Mesodermal cell (in vitro differentiated cells): Measurements from ENCODE around the gene NEURL1B.

Source experiments
- H3K27ac ChIP-seq: 2 replicates; pipeline ENCODE4 v1.7.0; 2013; ENCODE audit warnings: mild to moderate bottlenecking, low read depth, low read length, moderate library complexity; ENCODE audit not compliant: severe bottlenecking
- H3K36me3 ChIP-seq: 2 replicates; pipeline ENCODE4 v1.7.1; 2013; ENCODE audit warnings: mild to moderate bottlenecking, low read length, moderate library complexity; ENCODE audit not compliant: control insufficient read depth, insufficient read depth
- H3K4me1 ChIP-seq: one replicate; pipeline ENCODE4 v1.7.1; 2013; ENCODE audit warnings: mild to moderate bottlenecking, low read length; ENCODE audit not compliant: insufficient read depth, control insufficient read depth, poor library complexity, severe bottlenecking
- H3K4me3 ChIP-seq: 2 replicates; pipeline ENCODE4 v1.7.0; 2013; ENCODE audit warnings: low read length, control low read depth, mild to moderate bottlenecking; ENCODE audit not compliant: insufficient read depth, poor library complexity, severe bottlenecking; ENCODE audit errors: extremely low read depth
- H3K9me3 ChIP-seq: 2 replicates; pipeline ENCODE4 v1.7.1; 2013; ENCODE audit warnings: mild to moderate bottlenecking, low read length, moderate library complexity; ENCODE audit not compliant: control insufficient read depth
- WGBS, 2 experiments: methylation state at CpG; one replicate each; pipeline ENCODE4 v1.1.5; 2013; ENCODE audit warnings: missing lambda C conversion rate in 2 of 2; ENCODE audit not compliant: insufficient coverage in 2 of 2; 5-methylcytosine and 5-hydroxymethylcytosine counted together

Gene NEURL1B

DNA sequence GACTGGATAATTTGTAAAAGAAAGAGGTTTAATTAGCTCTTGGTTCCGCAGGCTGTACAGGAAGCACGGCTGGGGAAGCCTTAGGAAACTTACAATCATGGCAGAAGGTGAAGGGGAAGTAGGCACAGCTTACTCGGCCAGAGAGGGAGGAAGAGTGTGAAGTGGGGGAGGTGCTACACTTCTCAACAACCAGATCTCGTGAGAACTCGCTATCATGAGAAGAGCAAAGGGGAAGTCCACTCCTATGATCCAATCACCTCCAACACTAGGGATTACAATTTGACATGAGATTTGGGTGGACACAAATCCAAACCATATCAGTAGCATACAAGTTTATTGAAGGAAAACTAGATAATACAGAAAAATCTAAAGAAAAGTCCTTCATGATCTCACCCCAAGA lies 39.9 kb downstream of the NEURL1B start:
- no peak overlapping the region for H3K27ac ChIP-seq
- no peaks in the 10 kb centered on the region for H3K9me3 ChIP-seq
- no peaks in the 10 kb centered on the region for H3K4me1 ChIP-seq
- no peak overlapping the region for H3K4me3 ChIP-seq
- WGBS, 2 experiments: 61 to 73% methylated on average over 3 of the region's 5 CpGs
- H3K36me3 ChIP-seq: peaks cover 37% of the 10 kb centered on the region

DNA sequence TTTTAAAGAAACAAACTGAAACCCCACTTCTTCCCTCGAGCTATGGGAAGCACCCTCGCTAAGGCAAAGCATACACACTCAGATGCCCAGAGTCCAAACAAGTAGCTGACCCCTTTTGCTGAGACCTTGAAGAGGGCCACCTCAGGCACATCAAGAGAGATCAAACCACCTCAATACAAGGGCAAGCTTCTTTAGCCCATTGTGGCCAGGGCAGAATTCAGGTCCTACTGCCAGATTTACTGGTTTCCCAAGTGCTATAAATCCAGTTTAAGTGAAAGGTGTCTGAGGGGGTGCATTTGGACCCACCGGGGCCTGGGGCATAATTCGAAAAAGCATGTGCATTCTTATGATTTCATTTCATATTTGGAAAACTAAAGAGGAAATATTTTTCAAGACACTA lies 40.4 kb downstream of the NEURL1B start:
- H3K36me3 ChIP-seq: peaks cover 33% of the 10 kb centered on the region
- 91 to 100% methylated on average over 2 to 4 of the region's 4 CpGs for WGBS, 2 experiments
- no peak overlapping the region for H3K4me3 ChIP-seq
- no peak overlapping the region for H3K27ac ChIP-seq
- H3K4me1 ChIP-seq: no peaks in the 10 kb centered on the region
- no peaks in the 10 kb centered on the region for H3K9me3 ChIP-seq

DNA sequence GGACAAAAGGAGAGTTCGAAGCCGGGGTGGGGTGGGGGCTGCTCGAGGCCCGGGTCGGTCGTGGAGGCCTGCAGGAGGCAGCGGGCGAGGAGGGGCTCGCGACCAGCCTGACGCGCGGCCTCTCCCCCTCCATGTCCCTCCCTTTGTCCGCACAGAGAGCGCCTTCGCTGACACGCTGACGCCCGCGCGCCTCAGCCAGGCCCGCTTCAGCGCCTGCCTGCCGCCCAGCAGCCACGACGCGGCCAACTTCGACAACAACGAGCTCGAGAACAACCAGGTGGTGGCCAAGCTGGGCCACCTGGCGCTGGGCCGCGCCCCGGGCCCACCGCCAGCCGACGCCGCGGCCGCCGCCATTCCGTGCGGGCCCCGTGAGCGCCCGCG lies 42.2 kb downstream of the NEURL1B start:
- Histone ChIP-seq H3K9me3 (no peaks in the 10 kb centered on the region), H3K27ac (no peak overlapping the region), H3K36me3 (peaks cover 26% of the 10 kb centered on the region), H3K4me3 (no peak overlapping the region), H3K4me1 (peaks cover 9% of the 10 kb centered on the region)
- WGBS, 2 experiments: 60 to 80% methylated on average over 35 to 47 of the region's 47 CpGs

DNA sequence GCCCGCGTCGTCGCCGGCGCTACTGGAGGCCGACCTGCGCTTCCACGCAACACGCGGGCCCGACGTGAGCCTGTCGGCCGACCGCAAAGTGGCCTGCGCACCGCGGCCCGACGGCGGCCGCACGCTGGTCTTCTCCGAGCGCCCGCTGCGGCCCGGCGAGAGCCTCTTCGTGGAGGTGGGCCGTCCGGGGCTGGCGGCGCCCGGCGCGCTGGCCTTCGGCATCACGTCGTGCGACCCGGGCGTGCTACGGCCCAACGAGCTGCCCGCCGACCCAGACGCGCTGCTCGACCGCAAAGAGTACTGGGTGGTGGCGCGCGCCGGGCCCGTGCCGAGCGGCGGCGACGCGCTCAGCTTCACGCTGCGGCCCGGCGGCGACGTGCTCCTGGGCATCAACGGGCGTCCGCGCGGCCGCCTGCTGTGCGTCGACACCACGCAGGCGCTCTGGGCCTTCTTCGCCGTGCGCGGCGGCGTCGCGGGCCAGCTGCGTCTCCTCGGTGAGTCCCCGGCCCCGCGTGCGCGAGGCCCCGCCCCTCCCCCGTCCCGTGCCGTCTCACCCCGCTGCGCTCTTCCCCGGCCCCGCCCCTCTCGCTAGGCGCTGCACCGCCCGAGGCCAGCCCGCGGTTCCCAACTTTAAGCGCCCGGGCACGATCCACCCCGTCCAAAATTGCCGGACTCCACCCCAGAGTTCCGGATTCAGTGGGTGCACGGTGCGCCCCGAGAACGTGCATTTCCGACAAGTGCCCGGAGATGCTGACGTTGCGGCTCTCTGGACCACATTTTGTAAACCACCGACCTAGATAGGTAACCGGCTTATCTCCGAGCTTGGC lies 42.8 kb downstream of the NEURL1B start:
- H3K9me3 ChIP-seq: no peaks in the 10 kb centered on the region
- H3K27ac ChIP-seq: no peak overlapping the region
- WGBS, 2 experiments: 50 to 59% methylated on average over 88 to 108 of the region's 125 CpGs
- peaks cover 26% of the 10 kb centered on the region for H3K36me3 ChIP-seq
- H3K4me3 ChIP-seq: no peak overlapping the region
- H3K4me1 ChIP-seq: peaks cover 15% of the 10 kb centered on the region

DNA sequence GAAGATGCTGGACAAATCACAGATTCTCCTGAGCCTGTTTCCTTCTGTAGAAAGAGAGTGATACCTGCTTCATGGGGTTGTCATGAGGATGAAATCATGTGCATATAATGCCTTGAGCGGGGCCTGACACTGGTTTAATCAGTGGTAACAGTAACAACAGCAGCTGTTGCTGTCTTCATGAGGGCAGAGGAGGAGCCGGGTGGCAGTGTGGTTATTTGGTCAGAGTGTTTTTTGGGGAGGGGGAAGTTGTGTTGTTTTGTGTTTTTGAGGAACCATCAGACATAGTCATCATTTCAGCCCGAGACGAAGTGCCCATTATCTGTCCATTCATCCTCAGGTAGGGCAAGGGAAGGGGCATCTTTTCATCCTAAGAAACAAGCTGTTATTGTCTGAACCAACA lies 44.0 kb downstream of the NEURL1B start:
- no peaks in the 10 kb centered on the region for H3K9me3 ChIP-seq
- H3K4me3 ChIP-seq: no peak overlapping the region
- no peak overlapping the region for H3K27ac ChIP-seq
- peaks cover 30% of the 10 kb centered on the region for H3K36me3 ChIP-seq
- 90 to 92% methylated on average over 2 to 4 of the region's 4 CpGs for WGBS, 2 experiments
- H3K4me1 ChIP-seq: peaks cover 27% of the 10 kb centered on the region

DNA sequence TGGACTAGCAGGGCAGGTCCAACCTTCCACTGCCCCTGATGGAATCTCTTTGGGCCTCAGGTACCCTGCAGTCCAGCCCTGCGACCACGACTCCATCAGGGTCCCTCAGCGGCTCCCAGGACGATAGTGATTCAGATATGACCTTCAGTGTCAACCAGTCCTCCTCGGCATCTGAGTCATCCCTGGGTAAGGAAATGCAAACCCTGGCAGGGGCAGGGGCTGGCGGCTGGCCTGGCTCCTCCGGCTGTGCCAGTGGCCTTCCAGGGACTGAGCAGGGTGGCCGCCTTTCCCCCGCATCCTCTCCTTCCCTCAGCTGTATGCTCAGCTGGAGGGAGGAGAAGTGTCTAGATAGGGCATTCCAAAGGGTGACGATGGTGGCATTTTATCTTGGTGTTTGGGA lies 45.0 kb downstream of the NEURL1B start:
- H3K27ac ChIP-seq: no peak overlapping the region
- 90 to 98% methylated on average over 6 to 7 of the region's 10 CpGs for WGBS, 2 experiments
- H3K36me3 ChIP-seq: peaks cover 30% of the 10 kb centered on the region
- no peak overlapping the region for H3K4me3 ChIP-seq
- H3K9me3 ChIP-seq: no peaks in the 10 kb centered on the region
- H3K4me1 ChIP-seq: peaks cover 30% of the 10 kb centered on the region

DNA sequence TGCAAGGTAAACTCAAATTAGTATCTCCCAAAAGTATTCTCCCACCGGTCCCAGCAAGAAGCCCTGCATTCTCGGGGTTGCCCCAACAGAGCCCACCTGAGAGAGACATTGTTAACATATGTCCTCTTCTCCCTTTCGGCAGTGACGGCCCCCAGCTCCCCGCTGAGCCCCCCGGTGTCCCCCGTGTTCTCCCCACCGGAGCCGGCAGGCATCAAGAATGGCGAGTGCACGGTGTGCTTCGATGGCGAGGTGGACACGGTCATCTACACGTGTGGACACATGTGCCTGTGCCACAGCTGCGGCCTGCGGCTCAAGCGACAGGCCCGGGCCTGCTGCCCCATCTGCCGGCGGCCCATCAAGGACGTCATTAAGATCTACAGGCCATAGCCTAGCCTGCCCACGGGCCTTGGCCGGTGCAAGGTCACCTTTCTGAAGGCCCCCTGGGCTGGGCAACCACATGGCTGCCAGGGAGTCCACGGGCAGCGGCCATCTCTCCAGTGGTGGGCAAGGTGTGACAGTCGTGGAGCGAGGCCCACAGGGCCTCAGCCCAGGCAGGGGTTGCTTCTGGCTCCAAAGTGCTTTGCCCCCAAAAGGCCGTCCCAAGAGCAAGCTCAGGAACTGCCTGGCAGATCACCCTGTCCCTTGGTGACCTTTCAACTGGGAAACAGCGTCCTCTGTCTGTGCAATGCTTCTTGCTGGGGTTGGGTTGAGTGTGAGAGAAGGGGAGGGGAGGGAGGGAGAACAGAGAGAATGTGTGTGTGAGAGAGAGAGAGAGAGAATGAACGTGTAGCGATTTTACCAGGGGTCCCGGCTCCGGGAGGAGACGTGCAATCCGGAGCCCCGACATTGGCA lies 45.7 kb downstream of the NEURL1B start:
- no peaks in the 10 kb centered on the region for H3K9me3 ChIP-seq
- H3K4me3 ChIP-seq: no peak overlapping the region
- WGBS, 2 experiments: 95 to 97% methylated on average over 35 to 36 of the region's 37 CpGs
- H3K27ac ChIP-seq: no peak overlapping the region
- peaks cover 30% of the 10 kb centered on the region for H3K36me3 ChIP-seq
- H3K4me1 ChIP-seq: peaks cover 36% of the 10 kb centered on the region

DNA sequence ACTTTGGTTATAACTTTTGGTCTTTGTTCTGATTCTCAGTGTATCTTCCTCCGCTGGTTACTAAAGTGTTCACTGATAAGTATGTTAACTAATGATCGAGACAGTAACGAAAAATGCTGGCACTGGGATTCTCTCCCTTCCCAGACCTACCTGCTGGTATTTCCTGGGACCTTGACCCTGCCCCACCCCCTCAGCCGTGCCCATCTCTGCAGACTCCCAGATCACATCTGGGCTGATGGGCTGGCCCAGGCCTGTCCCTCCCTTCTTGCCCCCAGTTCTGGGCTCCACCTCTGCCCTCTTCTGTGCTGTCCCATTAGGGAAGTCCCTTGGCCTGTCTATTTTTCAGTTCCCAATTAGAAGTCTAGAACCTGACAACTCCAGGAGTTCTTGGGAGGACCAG lies 46.9 kb downstream of the NEURL1B start:
- H3K4me3 ChIP-seq: no peak overlapping the region
- WGBS, 2 experiments: 75 to 91% methylated on average over 1 to 4 of the region's 4 CpGs
- H3K9me3 ChIP-seq: no peaks in the 10 kb centered on the region
- peaks cover 47% of the 10 kb centered on the region for H3K4me1 ChIP-seq
- H3K27ac ChIP-seq: peak overlapping the region; percentile 80
- H3K36me3 ChIP-seq: peaks cover 30% of the 10 kb centered on the region

DNA sequence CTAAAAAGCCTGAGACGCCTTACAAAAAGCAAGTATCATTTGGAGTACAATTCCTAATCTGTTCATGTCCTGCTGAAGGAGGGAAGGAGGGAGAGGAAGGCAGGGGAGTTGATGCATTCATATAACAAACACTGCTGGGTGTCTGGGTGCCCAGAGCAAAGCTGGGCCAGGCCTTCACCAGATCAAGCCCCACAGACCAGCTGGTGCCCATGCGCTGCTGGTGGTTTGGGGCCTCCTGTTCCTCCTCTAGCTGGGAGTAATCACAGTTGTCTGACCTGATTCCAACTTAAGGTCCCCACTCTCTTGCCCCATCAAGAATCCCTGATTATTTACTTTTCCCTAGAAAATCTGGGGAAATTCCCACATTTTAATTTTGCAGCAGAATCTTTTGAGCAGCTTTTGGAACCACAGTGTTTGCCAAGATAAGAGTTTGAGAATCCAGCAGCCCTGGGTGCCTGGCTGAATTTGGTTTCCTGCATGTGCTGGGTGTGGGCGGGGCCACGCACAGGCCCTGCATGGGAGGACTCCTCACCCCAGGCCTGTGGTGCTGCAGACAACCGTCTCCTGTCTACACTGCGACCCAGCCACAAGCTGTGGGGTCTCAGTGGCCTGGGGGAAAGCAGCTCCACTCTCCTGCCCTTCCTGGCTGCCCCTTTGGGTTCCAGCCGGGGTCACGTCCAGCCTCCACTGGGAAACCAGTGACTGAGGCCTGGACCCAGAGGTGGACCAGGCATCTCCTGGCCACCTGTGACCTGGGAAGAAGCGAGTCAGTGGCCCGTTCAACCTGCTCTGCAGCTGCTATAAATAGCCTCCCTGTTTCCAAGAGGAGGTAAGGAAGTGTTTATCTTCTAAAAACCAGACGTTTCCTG lies 47.5 kb downstream of the NEURL1B start:
- Histone ChIP-seq H3K4me1 (peaks cover 54% of the 10 kb centered on the region), H3K9me3 (no peaks in the 10 kb centered on the region), H3K4me3 (no peak overlapping the region), H3K27ac (peak overlapping the region; percentile 80), H3K36me3 (peaks cover 30% of the 10 kb centered on the region)
- WGBS, 2 experiments: 79 to 94% methylated on average over 9 to 10 of the region's 11 CpGs

DNA sequence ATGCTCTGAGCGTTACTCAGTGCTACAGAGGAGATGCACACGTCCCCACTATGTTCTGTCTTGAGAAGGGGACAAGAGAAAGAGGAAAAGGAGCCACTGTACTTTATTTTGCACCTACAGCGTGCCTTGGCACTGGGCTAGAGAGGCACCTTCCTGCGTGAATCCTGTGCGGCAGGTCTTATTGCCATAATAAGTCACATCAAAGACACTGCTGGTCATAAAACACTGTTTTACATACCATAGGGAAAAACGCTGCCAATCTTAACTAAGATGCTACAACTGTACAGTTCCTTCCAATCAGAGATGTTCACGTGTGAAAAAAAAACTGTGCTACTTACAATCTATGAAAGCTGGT lies 48.1 kb downstream of the NEURL1B start:
- peak overlapping the region; percentile 80 for H3K27ac ChIP-seq
- H3K9me3 ChIP-seq: no peaks in the 10 kb centered on the region
- peaks cover 59% of the 10 kb centered on the region for H3K4me1 ChIP-seq
- H3K36me3 ChIP-seq: peaks cover 28% of the 10 kb centered on the region
- WGBS, 2 experiments: 80 to 84% methylated on average over 6 to 7 of the region's 7 CpGs
- no peak overlapping the region for H3K4me3 ChIP-seq
